Ectodermal cell (in vitro differentiated cells): ENCODE results near the gene DNAH11.
A peak's percentile ranks its signal among the peaks of the same experiment; 100 is the strongest.

Experiments used
- H3K27ac ChIP-seq: 2 replicates; pipeline ENCODE4 v1.7.0; 2013; ENCODE audit warnings: mild to moderate bottlenecking, low read depth, low read length; ENCODE audit not compliant: insufficient read depth, poor library complexity, severe bottlenecking
- H3K27me3 ChIP-seq: 2 replicates; pipeline ENCODE4 v1.7.0; 2013; ENCODE audit warnings: mild to moderate bottlenecking, low read length; ENCODE audit not compliant: insufficient read depth, control insufficient read depth, poor library complexity, severe bottlenecking
- H3K36me3 ChIP-seq: one replicate; pipeline ENCODE4 v1.7.0; 2013; ENCODE audit warnings: low read length; ENCODE audit not compliant: control insufficient read depth, insufficient read depth
- H3K4me1 ChIP-seq: one replicate; pipeline ENCODE4 v1.7.0; 2013; ENCODE audit warnings: low read length; ENCODE audit not compliant: control insufficient read depth, insufficient read depth
- H3K4me3 ChIP-seq: 2 replicates; pipeline ENCODE4 v1.7.0; 2013; ENCODE audit warnings: low read depth, low read length, control low read depth; ENCODE audit not compliant: insufficient read depth
- H3K9me3 ChIP-seq: 2 replicates; pipeline ENCODE4 v1.7.0; 2013; ENCODE audit warnings: mild to moderate bottlenecking, low read length, moderate library complexity; ENCODE audit not compliant: control insufficient read depth
- WGBS, 2 experiments: methylation state at CpG; one replicate each; pipeline ENCODE4 v1.1.7; 2013; ENCODE audit warnings: missing lambda C conversion rate in 2 of 2; 5-methylcytosine and 5-hydroxymethylcytosine counted together

The DNAH11 gene

DNA sequence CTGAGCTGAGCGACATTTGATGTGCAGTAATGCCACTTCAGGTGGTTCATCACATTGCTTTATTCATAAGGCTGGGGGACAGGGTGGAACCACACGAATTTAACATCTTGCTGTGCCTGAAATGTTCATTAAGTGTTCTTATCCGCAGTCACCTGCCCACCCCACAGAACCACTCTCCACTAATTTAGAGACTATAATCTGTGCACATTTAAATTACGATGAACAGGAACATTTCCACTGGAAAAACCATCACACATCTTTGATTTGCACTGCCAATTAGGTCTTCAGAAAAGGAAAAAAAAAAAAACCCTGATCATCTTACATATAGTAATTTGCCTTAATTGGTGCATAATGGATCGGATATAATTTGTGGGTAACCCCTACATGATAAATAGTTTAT lies 400.6 kb downstream of the DNAH11 start:
- H3K4me1 ChIP-seq = peaks cover 7% of the 10 kb centered on the region
- no peaks in the 10 kb centered on the region for H3K27me3 ChIP-seq
- peaks cover under 1% of the 10 kb centered on the region for H3K36me3 ChIP-seq
- H3K27ac ChIP-seq = no peak overlapping the region
- 89 to 92% methylated on average over 4 of the region's 5 CpGs for WGBS, 2 experiments
- H3K9me3 ChIP-seq = no peaks in the 10 kb centered on the region
- H3K4me3 ChIP-seq = no peak overlapping the region

DNA sequence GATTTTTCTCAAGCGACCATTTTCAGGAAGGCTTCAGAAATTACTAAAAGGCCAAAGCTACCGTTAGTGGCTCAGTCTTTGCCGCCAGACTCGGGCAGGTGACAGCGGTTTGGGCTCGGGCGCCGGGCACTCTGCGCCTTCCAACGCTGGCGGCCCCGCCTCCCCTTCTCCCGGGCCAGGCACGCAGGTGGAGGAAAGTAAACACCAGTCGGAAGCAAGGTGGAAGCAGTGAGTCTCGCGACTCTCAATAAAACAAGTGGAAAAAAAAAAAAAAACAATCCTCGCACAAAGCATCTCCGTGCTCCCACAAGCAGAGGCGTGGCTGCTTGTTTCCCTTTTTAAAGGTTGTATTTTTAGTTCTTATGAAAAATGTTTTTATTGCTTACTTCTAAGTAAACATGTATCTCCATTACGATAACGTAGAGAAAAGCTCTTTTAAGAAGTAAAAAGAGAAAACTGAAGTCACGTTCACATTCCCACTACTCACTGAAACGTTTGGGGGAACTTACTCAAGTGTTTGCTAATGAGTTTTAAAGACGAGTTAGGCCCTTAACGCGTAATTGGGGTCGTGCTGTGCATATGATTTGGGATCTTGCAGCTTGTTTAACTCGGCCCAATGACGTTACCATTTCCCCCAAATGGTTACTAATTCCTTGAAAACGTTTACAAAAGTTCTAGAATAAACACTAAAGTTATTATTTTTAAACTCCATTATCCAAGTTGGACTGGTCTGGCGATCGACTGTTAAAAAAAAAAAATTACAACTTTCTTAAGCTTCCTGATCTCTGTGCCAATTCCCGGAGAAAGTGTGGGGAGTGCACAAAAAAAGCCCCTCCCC lies 402.0 kb downstream of the DNAH11 start:
- Histone ChIP-seq H3K27me3 (no peaks in the 10 kb centered on the region), H3K4me3 (peak overlapping the region; percentile 67), H3K9me3 (no peaks in the 10 kb centered on the region), H3K27ac (no peak overlapping the region), H3K36me3 (no peaks in the 10 kb centered on the region), H3K4me1 (peaks cover 7% of the 10 kb centered on the region)
- WGBS, 2 experiments = 1% methylated on average over 31 to 33 of the region's 34 CpGs

DNA sequence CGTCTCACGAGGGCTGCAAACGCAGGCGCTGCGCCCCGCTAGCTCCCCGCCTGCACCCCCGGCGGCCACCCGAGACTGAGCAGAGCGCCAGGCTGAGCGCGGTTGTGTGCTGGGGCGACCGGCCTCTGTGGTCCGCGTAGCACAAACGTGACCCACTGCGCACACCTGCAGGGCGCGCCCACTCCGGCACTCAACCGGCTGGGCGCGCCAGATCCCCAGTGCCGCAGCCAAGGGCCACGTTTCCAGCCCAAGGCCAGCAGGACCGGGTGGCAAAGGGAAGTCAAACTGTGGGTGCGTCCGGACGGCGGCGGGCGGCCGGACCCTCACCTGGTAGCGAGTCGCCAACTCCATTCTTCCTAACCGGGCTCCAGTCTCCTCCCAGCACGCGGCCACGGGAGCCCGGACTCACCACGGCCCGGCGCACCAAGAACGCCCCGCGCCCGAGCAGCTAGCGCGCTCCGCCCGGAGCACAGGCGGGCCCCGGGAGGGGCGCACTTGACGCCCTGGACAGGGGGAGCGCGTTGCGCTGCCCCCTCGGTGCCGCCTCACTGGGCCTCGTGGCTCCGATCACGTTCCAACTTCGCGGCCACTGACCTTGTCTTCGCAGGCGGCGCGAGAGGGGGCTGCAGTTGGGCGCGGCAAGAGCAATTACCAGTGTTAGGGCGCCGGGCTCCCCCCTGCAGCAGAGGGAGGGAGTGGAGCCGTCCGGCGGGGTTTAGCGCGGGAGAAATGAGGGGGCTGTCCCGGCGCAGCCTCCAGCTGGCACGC lies 402.8 kb downstream of the DNAH11 start, which contains the start of gene CDCA7L:
Gene CDCA7L, minus strand, starts transcription at position 446 of the 768 bp plus-strand sequence. Its CDS starts 95 bp downstream, at position 351.
- Histone ChIP-seq H3K4me1 (peaks cover 7% of the 10 kb centered on the region), H3K36me3 (no peaks in the 10 kb centered on the region), H3K9me3 (no peaks in the 10 kb centered on the region), H3K27ac (peak within 1 kb of the TSS; percentile 85), H3K27me3 (no peaks in the 10 kb centered on the region), H3K4me3 (peak within 1 kb of the TSS; percentile 67)
- WGBS, 2 experiments = 0% methylated on average over 83 of the region's 83 CpGs

DNA sequence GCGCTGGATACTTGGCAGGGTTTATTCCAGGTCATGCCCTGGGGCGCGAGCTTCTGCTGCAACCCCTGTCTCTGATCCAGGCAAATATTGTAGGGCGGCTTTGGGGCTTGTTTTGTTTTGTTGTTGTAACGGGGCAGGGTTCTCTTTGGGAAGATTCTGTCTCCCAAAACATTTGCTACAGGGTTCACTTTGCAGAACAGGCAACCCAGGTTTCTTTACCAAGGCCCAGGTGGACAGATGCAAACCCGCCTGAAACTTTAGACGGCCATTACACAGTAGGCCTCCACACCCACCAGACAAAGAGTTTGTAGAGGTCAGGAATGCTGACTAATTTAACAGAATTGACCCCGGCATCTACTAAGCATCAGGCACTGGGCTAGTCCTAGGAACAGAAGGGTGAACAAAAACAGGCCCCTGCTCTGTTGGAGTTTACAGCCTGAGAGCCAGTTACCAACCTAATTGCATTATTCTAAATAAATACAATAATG lies 403.4 kb downstream of the DNAH11 start:
- 21% methylated on average over 8 of the region's 8 CpGs for whole genome bisulfite sequencing, 2 experiments
- peak overlapping the region; percentile 85 for H3K27ac ChIP-seq
- H3K4me1 ChIP-seq = peaks cover 7% of the 10 kb centered on the region
- H3K9me3 ChIP-seq = no peaks in the 10 kb centered on the region
- H3K36me3 ChIP-seq = no peaks in the 10 kb centered on the region
- no peaks in the 10 kb centered on the region for H3K27me3 ChIP-seq
- peak overlapping the region; percentile 67 for H3K4me3 ChIP-seq

DNA sequence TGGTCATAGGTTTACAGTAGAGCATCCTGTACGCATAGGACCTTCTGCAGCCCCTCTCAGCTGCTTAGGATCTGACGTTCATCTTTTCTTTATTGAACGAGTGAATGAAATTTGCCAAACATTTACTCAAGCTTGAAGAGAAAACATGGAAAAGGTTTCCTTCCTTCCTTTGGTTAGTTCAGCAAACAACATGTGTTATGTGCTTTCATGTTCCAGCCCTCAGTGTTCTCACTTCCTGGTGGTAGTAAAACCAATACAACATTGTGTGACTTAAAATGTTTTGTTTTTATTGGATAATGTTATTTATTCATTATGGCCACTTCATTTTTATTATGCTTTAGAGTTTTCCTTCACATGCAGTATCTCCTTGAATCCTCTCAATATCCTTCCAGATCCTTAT lies 404.2 kb downstream of the DNAH11 start:
- Histone ChIP-seq H3K27me3 (no peaks in the 10 kb centered on the region), H3K4me1 (peaks cover 7% of the 10 kb centered on the region), H3K9me3 (no peaks in the 10 kb centered on the region), H3K36me3 (no peaks in the 10 kb centered on the region), H3K27ac (no peak overlapping the region), H3K4me3 (no peak overlapping the region)
- WGBS, 2 experiments = 92 to 96% methylated on average over 3 of the region's 3 CpGs

DNA sequence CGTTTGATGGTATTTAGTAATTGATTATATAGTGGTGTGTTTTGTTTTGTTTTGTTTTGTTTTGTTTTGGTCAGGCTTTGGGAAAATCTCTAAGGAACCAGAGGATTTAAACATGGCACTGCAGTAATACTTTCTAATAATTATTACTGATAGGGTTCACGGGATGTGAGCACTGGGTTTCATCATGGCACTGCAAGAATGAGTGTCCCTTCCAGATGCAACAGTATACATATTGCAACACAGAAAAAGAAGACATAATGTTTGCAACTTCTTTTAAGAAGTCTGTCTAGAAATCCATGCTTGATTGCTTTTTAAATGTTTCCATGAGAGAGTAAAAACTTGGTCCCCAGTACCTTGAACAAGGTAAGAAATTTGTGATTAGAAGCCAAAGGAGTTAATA lies 405.1 kb downstream of the DNAH11 start:
- Histone ChIP-seq H3K36me3 (no peaks in the 10 kb centered on the region), H3K9me3 (no peaks in the 10 kb centered on the region), H3K4me3 (no peak overlapping the region), H3K4me1 (peaks cover 5% of the 10 kb centered on the region), H3K27me3 (no peaks in the 10 kb centered on the region), H3K27ac (no peak overlapping the region)
- WGBS, 2 experiments = 88 to 90% methylated on average over 2 of the region's 2 CpGs

DNA sequence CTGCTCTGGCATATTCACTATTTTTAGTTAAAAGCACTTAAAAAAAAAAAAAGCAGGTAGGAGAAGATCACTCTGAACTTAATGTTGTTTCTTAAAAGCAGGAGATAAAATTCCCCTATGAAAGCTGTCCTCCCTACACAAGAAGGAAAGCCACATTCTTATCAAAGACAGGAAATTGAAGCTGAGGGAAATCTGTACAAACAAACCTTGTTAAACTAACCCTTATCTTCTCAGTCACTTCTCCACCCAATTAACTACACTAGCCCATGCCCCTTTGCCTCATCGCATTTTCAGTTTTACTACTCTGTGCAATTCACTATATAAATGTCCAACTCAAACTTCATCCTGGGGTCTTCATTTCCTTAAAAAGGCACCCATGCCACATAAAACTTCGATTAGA lies 405.5 kb downstream of the DNAH11 start:
- Histone ChIP-seq H3K9me3 (no peaks in the 10 kb centered on the region), H3K27me3 (no peaks in the 10 kb centered on the region), H3K4me1 (peaks cover under 1% of the 10 kb centered on the region), H3K36me3 (no peaks in the 10 kb centered on the region), H3K4me3 (no peak overlapping the region), H3K27ac (no peak overlapping the region)
- 89 to 91% methylated on average over 2 of the region's 2 CpGs for WGBS, 2 experiments

DNA sequence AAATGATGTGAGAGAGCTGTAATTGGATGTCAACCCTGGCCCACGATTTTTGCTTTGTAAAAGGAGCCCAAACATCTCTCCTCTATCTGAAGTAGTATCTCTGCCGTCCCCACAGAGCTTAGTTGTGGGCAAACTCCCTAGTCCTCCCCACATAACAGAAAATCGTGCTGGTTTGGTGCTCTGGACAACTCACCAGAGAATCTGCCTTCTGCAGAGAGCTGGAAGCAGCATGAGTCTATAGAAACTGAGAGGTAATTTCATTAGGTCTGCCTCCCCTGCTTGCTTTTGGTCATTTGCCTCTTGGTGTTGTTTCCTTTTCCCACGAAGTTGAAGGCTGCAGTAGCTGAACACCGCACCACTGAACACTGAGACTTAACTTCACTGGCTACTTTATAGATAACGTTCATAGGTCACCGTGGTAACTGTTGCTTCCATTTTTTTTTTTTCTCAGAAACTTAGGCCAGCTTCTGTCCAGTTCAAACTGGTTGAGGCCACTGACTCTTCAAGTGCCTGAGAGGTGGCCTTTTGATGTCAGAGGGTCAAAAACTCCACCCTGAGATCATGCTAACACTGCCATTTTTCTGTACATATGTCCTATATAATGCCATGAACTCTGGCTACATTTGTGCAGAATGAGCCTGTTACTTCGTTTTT lies 406.2 kb downstream of the DNAH11 start:
- Histone ChIP-seq H3K4me3 (no peak overlapping the region), H3K27ac (no peak overlapping the region), H3K27me3 (no peaks in the 10 kb centered on the region), H3K4me1 (no peaks in the 10 kb centered on the region), H3K36me3 (no peaks in the 10 kb centered on the region), H3K9me3 (no peaks in the 10 kb centered on the region)
- WGBS, 2 experiments = 61 to 68% methylated on average over 8 of the region's 8 CpGs
